Ascending aorta (tissue), 2 donors: ENCODE results near the gene TMC8. TPM values are rescaled to one million over a fixed set of nuclear protein-coding genes. Genes with fewer than 3 reads are reported as not detected.
"Not testable (repeated sequence)": the region's sequence is repeated elsewhere in the genome, so short reads cannot be mapped to it uniquely, and the experiment has no call there.

Source experiments
- DNase-seq, 2 donors: peaks; one replicate each; pipeline ENCODE4 v3.0.0-alpha.2; 2019; ENCODE audit warnings: low spot score in 2 of 2
- H3K27ac ChIP-seq, 2 donors: fragments of 200-600 bp; sonication (generic); one replicate each; pipeline ENCODE4 v1.5.1; 2016 to 2017; ENCODE audit warnings: mild to moderate bottlenecking in 1 of 2
- H3K27me3 ChIP-seq: fragments of 200-600 bp; sonication (generic); one replicate; pipeline ENCODE4 v1.5.1; 2017
- H3K36me3 ChIP-seq, 2 donors: fragments of 200-600 bp; sonication (generic); one replicate each; pipeline ENCODE4 v1.5.1; 2016
- H3K4me1 ChIP-seq, 2 donors: fragments of 200-600 bp; sonication (generic); one replicate each; pipeline ENCODE4 v1.5.1; 2016 to 2017; ENCODE audit warnings: mild to moderate bottlenecking in 1 of 2
- H3K4me3 ChIP-seq, 2 donors: fragments of 200-600 bp; sonication (generic); one replicate each; pipeline ENCODE4 v1.5.1; 2016 to 2017; ENCODE audit warnings: mild to moderate bottlenecking in 1 of 2
- H3K9me3 ChIP-seq, 2 donors: fragments of 200-600 bp; sonication (generic); one replicate each; pipeline ENCODE4 v1.5.1; 2016
- intact Hi-C: fragments of 100-400 bp; cut with DNase I; formaldehyde crosslinking; loops from one replicate; pipeline ENCODE4 v1.15.1; 2023
- total RNA-seq: library from RNA; depleted of rRNA; stranded (reverse); fragments of >200 nt; gene quantifications from one replicate; pipeline ENCODE4 v1.1.0, GENCODE V29; 2016
- TF ChIP-seq, protein P1 (sequence below), 3 experiments: fragments of 200-600 bp in 2 of 3; fragments of 450-650 bp in 1 of 3; sonication (generic) in 2 of 3; IDR thresholded peaks; one replicate each; pipeline ENCODE4 v1.5.1; 2016 to 2019; ENCODE audit warnings: antibody characterized with exemption in 3 of 3, mild to moderate bottlenecking in 1 of 3, moderate library complexity in 1 of 3

TMC8 gene
- total RNA-seq, 1 donor from 2014 or later: 9.6 TPM

DNA sequence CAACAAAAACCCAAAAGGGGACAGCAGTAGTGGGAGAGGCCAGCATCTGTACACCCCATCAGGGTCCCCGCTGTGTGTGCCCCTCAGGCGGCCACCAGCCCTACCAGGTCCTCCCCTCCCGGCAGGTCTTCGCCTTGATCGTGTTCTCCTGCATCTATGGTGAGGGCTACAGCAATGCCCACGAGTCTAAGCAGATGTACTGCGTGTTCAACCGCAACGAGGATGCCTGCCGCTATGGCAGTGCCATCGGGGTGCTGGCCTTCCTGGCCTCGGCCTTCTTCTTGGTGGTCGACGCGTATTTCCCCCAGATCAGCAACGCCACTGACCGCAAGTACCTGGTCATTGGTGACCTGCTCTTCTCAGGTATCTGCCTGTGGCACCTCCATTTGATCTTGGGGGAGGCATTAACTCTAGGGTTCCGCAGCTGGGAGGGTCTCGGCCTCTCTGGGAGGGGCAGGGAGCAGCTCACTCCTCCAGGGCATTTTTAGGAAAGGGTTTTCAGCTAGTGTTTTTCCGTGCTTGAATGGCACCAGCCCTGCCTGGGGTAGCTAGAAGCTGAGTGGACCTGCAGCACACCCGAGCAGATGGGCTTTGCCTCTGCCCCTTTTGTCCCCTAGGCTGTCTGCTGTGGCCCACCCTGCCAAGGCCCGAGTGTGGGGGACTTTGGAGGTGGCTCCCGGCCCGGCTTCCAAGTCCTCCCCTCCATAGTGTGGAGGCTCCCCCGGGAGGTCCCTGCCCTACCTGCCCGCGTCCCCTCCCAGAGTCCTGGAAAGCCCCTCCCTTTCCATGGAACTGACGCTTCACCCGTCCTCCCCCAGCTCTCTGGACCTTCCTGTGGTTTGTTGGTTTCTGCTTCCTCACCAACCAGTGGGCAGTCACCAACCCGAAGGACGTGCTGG is 40.4 kb downstream of the TMC8 start:
- H3K4me1 ChIP-seq: peaks cover 11 to 52% of the 10 kb centered on the region in 2 donors
- no peaks in the 10 kb centered on the region for H3K9me3 ChIP-seq
- intact Hi-C loops: loop anchor here (5.0 to 10.0 kb wide), 3 partner anchors 569 to 1026 kb away; partner anchors contain the start of gene SEC14L1
- peaks cover 9 to 12% of the 10 kb centered on the region in 2 donors for H3K36me3 ChIP-seq
- TF ChIP-seq, protein P1, sequence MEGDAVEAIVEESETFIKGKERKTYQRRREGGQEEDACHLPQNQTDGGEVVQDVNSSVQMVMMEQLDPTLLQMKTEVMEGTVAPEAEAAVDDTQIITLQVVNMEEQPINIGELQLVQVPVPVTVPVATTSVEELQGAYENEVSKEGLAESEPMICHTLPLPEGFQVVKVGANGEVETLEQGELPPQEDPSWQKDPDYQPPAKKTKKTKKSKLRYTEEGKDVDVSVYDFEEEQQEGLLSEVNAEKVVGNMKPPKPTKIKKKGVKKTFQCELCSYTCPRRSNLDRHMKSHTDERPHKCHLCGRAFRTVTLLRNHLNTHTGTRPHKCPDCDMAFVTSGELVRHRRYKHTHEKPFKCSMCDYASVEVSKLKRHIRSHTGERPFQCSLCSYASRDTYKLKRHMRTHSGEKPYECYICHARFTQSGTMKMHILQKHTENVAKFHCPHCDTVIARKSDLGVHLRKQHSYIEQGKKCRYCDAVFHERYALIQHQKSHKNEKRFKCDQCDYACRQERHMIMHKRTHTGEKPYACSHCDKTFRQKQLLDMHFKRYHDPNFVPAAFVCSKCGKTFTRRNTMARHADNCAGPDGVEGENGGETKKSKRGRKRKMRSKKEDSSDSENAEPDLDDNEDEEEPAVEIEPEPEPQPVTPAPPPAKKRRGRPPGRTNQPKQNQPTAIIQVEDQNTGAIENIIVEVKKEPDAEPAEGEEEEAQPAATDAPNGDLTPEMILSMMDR (IDR thresholded peaks at IDR 0.05): no peak
- H3K4me3 ChIP-seq: no peak overlapping the region
- DNase-seq: no peak
- no peaks in the 10 kb centered on the region for H3K27me3 ChIP-seq
- peak overlapping the region in 1 of 2 donors; percentile 81 for H3K27ac ChIP-seq

DNA sequence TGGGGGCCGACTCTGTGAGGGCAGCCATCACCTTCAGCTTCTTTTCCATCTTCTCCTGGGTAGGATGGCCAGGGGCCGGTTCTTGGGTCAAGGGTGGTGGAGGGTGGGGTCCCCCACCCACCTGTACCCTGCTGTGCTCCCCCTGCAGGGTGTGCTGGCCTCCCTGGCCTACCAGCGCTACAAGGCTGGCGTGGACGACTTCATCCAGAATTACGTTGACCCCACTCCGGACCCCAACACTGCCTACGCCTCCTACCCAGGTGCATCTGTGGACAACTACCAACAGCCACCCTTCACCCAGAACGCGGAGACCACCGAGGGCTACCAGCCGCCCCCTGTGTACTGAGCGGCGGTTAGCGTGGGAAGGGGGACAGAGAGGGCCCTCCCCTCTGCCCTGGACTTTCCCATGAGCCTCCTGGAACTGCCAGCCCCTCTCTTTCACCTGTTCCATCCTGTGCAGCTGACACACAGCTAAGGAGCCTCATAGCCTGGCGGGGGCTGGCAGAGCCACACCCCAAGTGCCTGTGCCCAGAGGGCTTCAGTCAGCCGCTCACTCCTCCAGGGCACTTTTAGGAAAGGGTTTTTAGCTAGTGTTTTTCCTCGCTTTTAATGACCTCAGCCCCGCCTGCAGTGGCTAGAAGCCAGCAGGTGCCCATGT is 41.1 kb downstream of the TMC8 start:
- H3K9me3 ChIP-seq, H3K27me3 ChIP-seq, DNase-seq: not testable (repeated sequence)
- H3K4me1 ChIP-seq: peaks cover 11 to 59% of the 10 kb centered on the region in 2 donors
- H3K36me3 ChIP-seq: peaks cover 9 to 12% of the 10 kb centered on the region in 2 donors
- intact Hi-C loops: loop anchor here (5.0 to 10.0 kb wide), 3 partner anchors 569 to 1027 kb away; partner anchors contain the start of gene SEC14L1
- H3K27ac ChIP-seq: peak overlapping the region; percentile 81 to 89
- peak overlapping the region in 1 of 2 donors; percentile 8 for H3K4me3 ChIP-seq

DNA sequence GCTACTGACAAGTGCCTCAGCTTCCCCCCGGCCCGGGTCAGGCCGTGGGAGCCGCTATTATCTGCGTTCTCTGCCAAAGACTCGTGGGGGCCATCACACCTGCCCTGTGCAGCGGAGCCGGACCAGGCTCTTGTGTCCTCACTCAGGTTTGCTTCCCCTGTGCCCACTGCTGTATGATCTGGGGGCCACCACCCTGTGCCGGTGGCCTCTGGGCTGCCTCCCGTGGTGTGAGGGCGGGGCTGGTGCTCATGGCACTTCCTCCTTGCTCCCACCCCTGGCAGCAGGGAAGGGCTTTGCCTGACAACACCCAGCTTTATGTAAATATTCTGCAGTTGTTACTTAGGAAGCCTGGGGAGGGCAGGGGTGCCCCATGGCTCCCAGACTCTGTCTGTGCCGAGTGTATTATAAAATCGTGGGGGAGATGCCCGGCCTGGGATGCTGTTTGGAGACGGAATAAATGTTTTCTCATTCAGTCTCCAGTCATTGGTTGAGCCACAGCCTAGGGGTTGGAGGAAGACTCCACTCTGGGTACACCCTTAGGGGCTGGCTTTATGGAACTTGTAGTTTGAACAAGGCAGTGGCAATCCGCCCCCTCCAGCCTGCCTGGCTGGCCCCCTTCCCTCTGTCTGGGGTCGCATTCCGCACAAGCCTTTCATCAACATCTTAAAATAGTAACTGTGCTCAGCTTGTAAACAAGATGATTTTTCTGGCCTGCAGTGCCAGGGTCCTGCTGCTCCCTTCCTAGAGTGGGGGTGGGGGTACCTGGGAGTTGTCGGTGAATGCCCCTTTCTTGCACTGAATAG is 41.9 kb downstream of the TMC8 start:
- intact Hi-C loops: loop anchor here (5.0 to 10.0 kb wide), 3 partner anchors 570 to 1028 kb away; partner anchors contain the start of gene SEC14L1
- peak overlapping the region; percentile 81 to 89 for H3K27ac ChIP-seq
- peak in 1 of 2 donors; percentile 76 for DNase-seq
- H3K4me1 ChIP-seq: peaks cover 11 to 63% of the 10 kb centered on the region in 2 donors
- peaks cover 9 to 12% of the 10 kb centered on the region in 2 donors for H3K36me3 ChIP-seq
- peak overlapping the region in 1 of 2 donors; percentile 8 for H3K4me3 ChIP-seq
- H3K27me3 ChIP-seq: no peaks in the 10 kb centered on the region
- no peaks in the 10 kb centered on the region for H3K9me3 ChIP-seq
- TF ChIP-seq, protein P1 (IDR thresholded peaks at IDR 0.05): no peak

DNA sequence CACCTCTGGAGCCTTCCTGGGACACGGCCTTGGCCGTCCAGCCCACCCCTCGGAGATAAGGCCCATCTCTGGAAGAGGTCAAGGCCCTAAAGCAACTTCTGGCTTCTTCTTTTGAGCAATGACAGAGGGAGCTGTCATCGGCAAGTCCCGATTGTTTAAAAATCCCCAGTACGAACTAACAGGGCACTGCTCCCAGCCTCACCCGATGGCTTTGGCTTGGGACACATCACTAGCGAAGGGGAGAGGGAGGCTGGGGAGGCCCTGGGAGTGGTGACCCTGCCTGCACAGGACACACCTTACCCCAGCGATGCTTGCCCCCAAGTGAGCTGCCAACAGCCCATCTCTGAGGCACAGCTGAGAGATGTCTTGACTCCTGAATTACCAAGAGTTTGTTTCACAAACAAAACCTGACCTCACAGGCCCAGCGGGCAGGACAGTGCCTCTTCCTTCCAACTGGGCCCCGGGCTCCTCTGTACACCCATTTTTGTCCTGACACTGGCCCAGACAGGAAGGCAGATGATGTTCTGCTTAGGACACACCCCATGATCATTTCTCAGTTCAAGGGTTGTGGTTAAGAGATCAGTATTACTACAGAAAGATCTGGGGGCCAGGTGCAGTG is 42.6 kb downstream of the TMC8 start:
- Histone ChIP-seq H3K4me1 (peaks cover 11 to 60% of the 10 kb centered on the region in 2 donors), H3K9me3 (no peaks in the 10 kb centered on the region), H3K27me3 (no peaks in the 10 kb centered on the region), H3K4me3 (no peak overlapping the region), H3K27ac (peak overlapping the region; percentile 81 to 89), H3K36me3 (peaks cover 9 to 12% of the 10 kb centered on the region in 2 donors)
- TF ChIP-seq, protein P1 (IDR thresholded peaks at IDR 0.05): no peak
- DNase-seq: no peak
- intact Hi-C loops: loop anchor here (5.0 to 10.0 kb wide), 3 partner anchors 571 to 1028 kb away; partner anchors contain the start of gene SEC14L1

DNA sequence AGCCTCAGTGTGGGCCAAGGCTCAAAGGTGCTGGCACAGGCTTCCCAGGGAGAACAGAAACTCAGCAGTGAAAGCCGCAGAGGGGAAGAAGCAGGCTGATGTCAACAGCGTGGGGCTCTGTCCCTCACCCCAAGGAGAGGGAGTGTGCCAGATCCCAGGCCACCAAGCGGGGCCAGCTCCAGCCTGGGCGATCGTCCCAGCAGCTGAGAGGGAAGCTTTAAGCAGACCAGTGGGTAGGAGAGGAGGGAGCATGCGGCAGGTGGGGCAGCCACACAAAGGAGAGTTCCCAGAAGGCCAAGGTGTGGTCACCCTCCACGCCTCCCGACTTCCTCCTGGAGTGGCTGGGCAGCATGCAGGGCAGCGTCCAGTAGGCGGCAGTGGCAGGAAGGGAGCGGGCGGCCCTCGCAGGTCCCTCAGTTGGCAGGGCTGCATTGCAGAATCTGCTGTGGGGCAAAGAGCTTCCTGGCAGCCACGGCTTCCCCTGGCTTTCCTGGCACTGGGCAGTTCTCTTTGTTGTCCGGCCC is 43.8 kb downstream of the TMC8 start:
- DNase-seq: peak; percentile 58 to 93
- TF ChIP-seq, protein P1 (IDR thresholded peaks at IDR 0.05): peak; percentile 66 to 85 (median 81)
- Histone ChIP-seq H3K4me1 (peaks cover 8 to 65% of the 10 kb centered on the region in 2 donors), H3K27ac (peak overlapping the region; percentile 81 to 89), H3K9me3 (no peaks in the 10 kb centered on the region), H3K36me3 (peaks cover 9 to 12% of the 10 kb centered on the region in 2 donors), H3K27me3 (no peaks in the 10 kb centered on the region), H3K4me3 (no peak overlapping the region)
- intact Hi-C loops: loop anchor here (1.0 to 10.0 kb wide), 4 partner anchors 77 to 1030 kb away; partner anchors contain the start of gene SEC14L1
